Renal pelvis (tissue), 4 donors: Measurements from ENCODE around the gene ZHX3. TPM values are rescaled to one million over a fixed set of nuclear protein-coding genes. Genes with fewer than 3 reads are reported as not detected.

Source experiments
- DNase-seq: peaks from one replicate; pipeline ENCODE4 v3.0.0-alpha.2; 2013
- polyA plus RNA-seq, 3 donors: library from polyadenylated mRNA; unstranded; fragments of 120-200 nt; gene quantifications; one replicate each; pipeline ENCODE4 v1.2.1, GENCODE V29; 2013; ENCODE audit not compliant: insufficient read length in 3 of 3

ZHX3 gene
- polyA plus RNA-seq, 3 donors: 21.3 to 26.9 (median 25.5) TPM

GRCh38 chr20:41356951-41357350 is 39.4 kb upstream of the ZHX3 start:
- DNase-seq: no peak

- DNase-seq: no peak
Measured at GRCh38 chr20:41355598-41356203, 38.2 kb upstream of the ZHX3 start.

- no peak for DNase-seq
Measured at GRCh38 chr20:41355192-41355591, 37.7 kb upstream of the ZHX3 start.

- DNase-seq: no peak
Measured at GRCh38 chr20:41353530-41353929, 36.0 kb upstream of the ZHX3 start.

GRCh38 chr20:41352666-41353065 is 35.1 kb upstream of the ZHX3 start:
- no peak for DNase-seq

GRCh38 chr20:41352106-41352505 is 34.6 kb upstream of the ZHX3 start:
- DNase-seq: no peak

- no peak for DNase-seq
Measured at GRCh38 chr20:41350408-41350962, 33.0 kb upstream of the ZHX3 start.

GRCh38 chr20:41349943-41350342 is 32.4 kb upstream of the ZHX3 start:
- DNase-seq: no peak

GRCh38 chr20:41349266-41349665 is 31.7 kb upstream of the ZHX3 start:
- DNase-seq: no peak

- no peak for DNase-seq
Measured at GRCh38 chr20:41348430-41349172, 31.1 kb upstream of the ZHX3 start.

- DNase-seq: no peak
Measured at GRCh38 chr20:41347523-41348429, 30.2 kb upstream of the ZHX3 start.

GRCh38 chr20:41345729-41346067 is 28.2 kb upstream of the ZHX3 start:
- no peak for DNase-seq

GRCh38 chr20:41344938-41345728 is 27.6 kb upstream of the ZHX3 start:
- DNase-seq: no peak

- no peak for DNase-seq
Measured at GRCh38 chr20:41344477-41344876, 26.9 kb upstream of the ZHX3 start.

- no peak for DNase-seq
Measured at GRCh38 chr20:41342474-41343464, 25.2 kb upstream of the ZHX3 start.

- peak; percentile 84 for DNase-seq
Measured at GRCh38 chr20:41340327-41341055, 23.0 kb upstream of the ZHX3 start, which contains the start of gene LPIN3. TSS of gene LPIN3 (plus strand) at chr20:41340821. CDS start at chr20:41345804, 4,983 bp downstream.

GRCh38 chr20:41339957-41340326 is 22.4 kb upstream of the ZHX3 start:
- peak; percentile 63 for DNase-seq

GRCh38 chr20:41336711-41337492 is 19.4 kb upstream of the ZHX3 start:
- no peak for DNase-seq

- no peak for DNase-seq
Measured at GRCh38 chr20:41335591-41335990, 18.1 kb upstream of the ZHX3 start.
